Muscle layer of duodenum (tissue), 2 donors: ENCODE measurements around the gene CDH9.

ENCODE experiments used
- H3K27ac ChIP-seq: one replicate; pipeline ENCODE4 v1.7.0; 2013; ENCODE audit warnings: mild to moderate bottlenecking, low read length
- H3K27me3 ChIP-seq: one replicate; pipeline ENCODE4 v1.7.0; 2013; ENCODE audit warnings: low read depth, mild to moderate bottlenecking, control low read depth, low read length
- H3K36me3 ChIP-seq, 2 donors: one replicate each; pipeline ENCODE4 v1.7.0; 2013; ENCODE audit warnings: low read length in 2 of 2, control low read depth in 1 of 2, mild to moderate bottlenecking in 1 of 2; ENCODE audit not compliant: insufficient read depth in 2 of 2, control insufficient read depth in 1 of 2
- H3K4me1 ChIP-seq, 2 donors: one replicate each; pipeline ENCODE4 v1.7.0; 2013; ENCODE audit warnings: low read length in 2 of 2, mild to moderate bottlenecking in 2 of 2, control low read depth in 1 of 2, moderate library complexity in 1 of 2; ENCODE audit not compliant: insufficient read depth in 2 of 2, control insufficient read depth in 1 of 2
- H3K4me3 ChIP-seq, 2 donors: one replicate each; pipeline ENCODE4 v1.7.0; 2013; ENCODE audit warnings: low read length in 2 of 2, low read depth in 1 of 2, mild to moderate bottlenecking in 1 of 2
- H3K9me3 ChIP-seq, 2 donors: one replicate each; pipeline ENCODE4 v1.7.0; 2013; ENCODE audit warnings: low read length in 2 of 2, control low read depth in 1 of 2, mild to moderate bottlenecking in 1 of 2; ENCODE audit not compliant: control insufficient read depth in 1 of 2
- donor health status: healthy.

Gene CDH9

GRCh38 chr5:27038476-27038875, at the start of gene CDH9:
Gene CDH9, minus strand, starts transcription at chr5:27038586. Its CDS starts 50,253 bp downstream, at chr5:26988333.
- Histone ChIP-seq H3K4me1 (no peaks in the 10 kb centered on the region), H3K27me3 (no peaks in the 10 kb centered on the region), H3K27ac (no peak within 1 kb of the TSS)

GRCh38 chr5:27087747-27088146, 49.4 kb upstream of the CDH9 start:
- H3K36me3 ChIP-seq, result no peaks in the 10 kb centered on the region
- no peaks in the 10 kb centered on the region for H3K9me3 ChIP-seq
- H3K4me3 ChIP-seq, result no peak overlapping the region
- no peak overlapping the region for H3K27ac ChIP-seq
- no peaks in the 10 kb centered on the region for H3K27me3 ChIP-seq
- H3K4me1 ChIP-seq, result peaks cover 0 to 5% of the 10 kb centered on the region in 2 donors

More at GRCh38 chr5:27038476-27038875, at the start of gene CDH9:
- H3K9me3 ChIP-seq, result no peaks in the 10 kb centered on the region
- H3K36me3 ChIP-seq, result no peaks in the 10 kb centered on the region
- H3K4me3 ChIP-seq, result peak within 1 kb of the TSS in 1 of 2 donors; percentile 1

- no peak overlapping the region for H3K4me3 ChIP-seq
- H3K27ac ChIP-seq, result no peak overlapping the region
- H3K27me3 ChIP-seq, result no peaks in the 10 kb centered on the region
- peaks cover 0 to 5% of the 10 kb centered on the region in 2 donors for H3K4me1 ChIP-seq
- peaks cover 0 to 2% of the 10 kb centered on the region in 2 donors for H3K9me3 ChIP-seq
- H3K36me3 ChIP-seq, result no peaks in the 10 kb centered on the region
These were observed 45.3 kb upstream of the CDH9 start for GRCh38 chr5:27083449-27084415.

GRCh38 chr5:27080147-27080546, 41.8 kb upstream of the CDH9 start:
- Histone ChIP-seq H3K27me3 (no peaks in the 10 kb centered on the region), H3K4me3 (no peak overlapping the region), H3K9me3 (peaks cover 0 to 2% of the 10 kb centered on the region in 2 donors), H3K36me3 (no peaks in the 10 kb centered on the region), H3K27ac (no peak overlapping the region), H3K4me1 (peaks cover 0 to 5% of the 10 kb centered on the region in 2 donors)

GRCh38 chr5:27062451-27062850, 24.1 kb upstream of the CDH9 start:
- H3K36me3 ChIP-seq, result no peaks in the 10 kb centered on the region
- H3K27ac ChIP-seq, result no peak overlapping the region
- no peak overlapping the region for H3K4me3 ChIP-seq
- H3K27me3 ChIP-seq, result no peaks in the 10 kb centered on the region
- H3K9me3 ChIP-seq, result no peaks in the 10 kb centered on the region
- H3K4me1 ChIP-seq, result no peaks in the 10 kb centered on the region

GRCh38 chr5:27048510-27048909, 10.1 kb upstream of the CDH9 start:
- H3K27ac ChIP-seq, result no peak overlapping the region

GRCh38 chr5:27041372-27041771, 3.0 kb upstream of the CDH9 start:
- H3K36me3 ChIP-seq, result no peaks in the 10 kb centered on the region
- no peaks in the 10 kb centered on the region for H3K4me1 ChIP-seq
- no peak overlapping the region for H3K4me3 ChIP-seq
- H3K9me3 ChIP-seq, result no peaks in the 10 kb centered on the region
- H3K27me3 ChIP-seq, result no peaks in the 10 kb centered on the region
- H3K27ac ChIP-seq, result no peak overlapping the region

More at GRCh38 chr5:27048510-27048909, 10.1 kb upstream of the CDH9 start:
- Histone ChIP-seq H3K36me3 (no peaks in the 10 kb centered on the region), H3K9me3 (no peaks in the 10 kb centered on the region), H3K4me1 (no peaks in the 10 kb centered on the region), H3K27me3 (no peaks in the 10 kb centered on the region), H3K4me3 (no peak overlapping the region)

GRCh38 chr5:27034565-27034964, 3.8 kb downstream of the CDH9 start:
- no peak overlapping the region for H3K27ac ChIP-seq
- H3K36me3 ChIP-seq, result no peaks in the 10 kb centered on the region
- H3K9me3 ChIP-seq, result no peaks in the 10 kb centered on the region
- H3K4me1 ChIP-seq, result no peaks in the 10 kb centered on the region
- H3K27me3 ChIP-seq, result no peaks in the 10 kb centered on the region
- H3K4me3 ChIP-seq, result no peak overlapping the region

- no peaks in the 10 kb centered on the region for H3K27me3 ChIP-seq
These were observed 11.6 kb downstream of the CDH9 start for GRCh38 chr5:27026801-27027200.

GRCh38 chr5:27026063-27026462, 12.3 kb downstream of the CDH9 start:
- H3K36me3 ChIP-seq, result no peaks in the 10 kb centered on the region
- no peak overlapping the region for H3K27ac ChIP-seq
- H3K27me3 ChIP-seq, result no peaks in the 10 kb centered on the region
- peaks cover 0 to 4% of the 10 kb centered on the region in 2 donors for H3K9me3 ChIP-seq
- no peaks in the 10 kb centered on the region for H3K4me1 ChIP-seq
- no peak overlapping the region for H3K4me3 ChIP-seq

More at GRCh38 chr5:27026801-27027200, 11.6 kb downstream of the CDH9 start:
- Histone ChIP-seq H3K27ac (no peak overlapping the region), H3K4me1 (no peaks in the 10 kb centered on the region), H3K4me3 (no peak overlapping the region), H3K9me3 (peaks cover 0 to 4% of the 10 kb centered on the region in 2 donors), H3K36me3 (no peaks in the 10 kb centered on the region)

- Histone ChIP-seq H3K9me3 (no peaks in the 10 kb centered on the region), H3K36me3 (no peaks in the 10 kb centered on the region), H3K27ac (no peak overlapping the region), H3K4me3 (no peak overlapping the region), H3K4me1 (no peaks in the 10 kb centered on the region), H3K27me3 (no peaks in the 10 kb centered on the region)
These were observed 16.9 kb downstream of the CDH9 start for GRCh38 chr5:27021471-27021870.
